GM21367 (cell line): ENCODE measurements around the gene GYG1.

Experiments
- ATAC-seq: cut with Tn5 transposase; IDR thresholded peaks from one replicate; pipeline ENCODE4 v1.9.1; 2021; ENCODE audit not compliant: unreplicated experiment

The GYG1 gene

DNA sequence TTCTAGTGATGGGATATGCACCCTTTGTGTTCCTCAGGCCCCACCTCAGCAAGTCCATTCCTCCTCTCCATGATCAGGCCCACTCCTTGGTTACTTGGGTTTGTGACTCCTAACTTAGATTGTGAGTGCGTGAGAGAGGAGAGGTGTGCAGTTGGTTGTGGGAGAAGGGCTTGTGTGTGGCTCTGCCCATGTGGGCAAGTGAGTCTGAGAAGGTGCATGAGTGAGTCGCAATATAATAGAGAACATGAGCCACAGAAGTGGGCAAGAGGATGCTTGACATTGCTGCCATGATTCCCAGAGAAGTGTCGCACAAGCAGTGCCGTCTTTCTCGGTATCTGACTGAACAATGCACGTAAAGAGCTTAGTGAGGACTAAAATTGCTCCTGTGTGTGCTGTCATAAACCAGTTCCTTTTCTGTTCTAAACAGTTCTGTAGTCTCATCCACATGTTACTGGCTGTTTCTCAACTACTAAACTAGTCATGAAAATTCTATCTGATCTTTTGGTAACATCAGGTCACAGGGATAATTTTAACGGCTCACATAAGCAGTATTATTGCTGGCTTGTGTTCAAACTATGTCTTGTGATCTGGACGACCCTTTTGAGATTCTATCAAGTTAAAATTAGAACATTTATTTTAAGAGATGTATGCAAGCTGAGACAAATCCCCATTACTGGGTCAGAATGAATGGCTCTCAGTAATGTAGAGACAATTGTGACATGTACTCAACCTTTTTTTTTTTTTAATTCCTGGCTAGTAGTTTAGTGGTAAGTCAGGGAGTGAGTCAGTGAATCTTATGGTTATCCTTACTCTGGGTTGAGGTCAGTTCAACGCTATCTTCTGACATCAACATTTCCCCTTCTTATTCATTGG lies 25.6 kb downstream of the GYG1 start:
- ATAC-seq, result no peak

DNA sequence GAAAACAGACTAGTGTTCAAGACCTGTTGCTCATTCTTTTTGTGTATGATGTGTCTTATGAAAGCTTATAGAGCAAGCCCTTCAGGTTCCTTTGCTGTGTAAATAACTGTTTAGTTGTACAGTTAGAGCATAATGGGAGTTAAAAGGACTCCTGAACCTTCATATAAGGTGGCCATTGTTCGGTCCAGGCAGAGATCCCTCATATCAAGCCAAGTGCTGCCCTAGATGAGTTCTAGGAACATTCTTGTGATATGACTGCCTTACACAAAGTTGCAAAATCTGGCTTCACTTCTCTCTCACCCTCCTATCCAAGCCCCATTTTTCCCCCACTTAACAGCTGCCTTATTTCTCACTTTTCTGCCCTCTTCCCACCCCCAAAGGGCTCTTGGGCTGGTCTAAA lies 26.9 kb downstream of the GYG1 start:
- ATAC-seq, result no peak

DNA sequence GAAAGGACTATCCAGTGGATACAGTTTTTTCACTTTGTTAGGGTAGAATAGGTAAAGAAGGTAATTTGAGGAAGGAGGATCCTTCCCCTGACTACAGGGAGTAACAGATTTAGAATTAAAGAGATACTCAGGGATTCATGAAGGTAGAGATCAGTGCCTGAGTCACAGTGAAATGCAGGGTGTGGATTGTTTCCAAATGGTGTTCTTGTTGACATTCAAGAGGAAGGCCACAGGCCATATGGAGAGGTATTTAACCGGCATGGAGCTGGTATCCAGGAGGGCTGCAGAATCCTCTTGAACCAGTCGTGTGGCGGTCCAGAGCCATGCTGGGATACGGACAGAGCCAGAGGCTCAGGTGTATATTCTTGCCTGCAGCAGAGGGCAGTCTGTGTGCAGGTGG lies 28.2 kb downstream of the GYG1 start:
- no peak for ATAC-seq

DNA sequence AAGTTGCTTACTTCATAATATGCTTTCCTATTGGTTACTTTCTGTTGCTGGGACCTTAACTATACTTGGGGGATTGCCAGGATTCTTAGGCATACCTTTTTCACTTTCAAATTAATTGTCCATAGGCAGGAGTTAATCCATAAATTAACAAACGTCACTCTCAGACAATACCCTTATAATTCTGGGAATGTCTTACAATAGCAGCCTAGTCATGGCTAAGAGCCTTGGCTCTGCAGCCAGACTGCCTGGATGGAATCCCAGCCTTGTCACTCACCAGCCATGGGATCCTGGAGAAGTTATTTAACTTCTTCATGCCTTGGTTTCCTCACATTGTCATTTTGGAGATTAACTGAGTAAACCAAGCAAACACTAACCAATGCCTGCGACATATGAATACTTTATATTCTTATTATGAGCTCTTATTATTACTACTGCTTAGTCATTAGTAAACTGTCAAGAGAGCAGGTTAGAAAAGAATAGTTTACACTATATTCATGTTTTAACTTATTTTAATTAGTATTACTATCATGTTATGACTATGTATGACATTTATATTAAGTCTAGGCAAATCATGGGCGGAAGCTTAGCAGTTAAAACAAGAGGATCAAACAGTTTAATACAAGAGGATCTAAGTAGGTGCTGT lies 29.0 kb downstream of the GYG1 start:
- no peak for ATAC-seq

DNA sequence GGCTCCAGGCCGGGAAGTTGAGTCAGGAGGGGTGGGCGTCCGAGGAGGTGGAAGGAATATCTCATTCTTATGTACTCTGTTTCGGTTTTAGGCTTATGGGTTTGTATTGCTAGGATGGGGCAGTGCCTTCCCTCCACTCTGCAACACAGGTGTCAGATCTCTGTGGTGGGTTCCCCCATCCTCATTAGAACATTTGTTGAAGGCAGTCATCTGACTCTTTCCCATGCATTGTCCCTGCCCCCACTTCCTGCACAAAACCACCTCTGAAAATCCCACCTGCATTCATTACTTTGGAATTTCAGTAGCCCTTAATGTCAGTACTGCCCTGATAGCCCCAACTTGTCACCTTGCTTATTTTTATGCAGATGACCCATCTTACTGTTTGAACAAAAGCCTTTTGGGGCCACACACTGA lies 29.5 kb downstream of the GYG1 start:
- no peak for ATAC-seq

DNA sequence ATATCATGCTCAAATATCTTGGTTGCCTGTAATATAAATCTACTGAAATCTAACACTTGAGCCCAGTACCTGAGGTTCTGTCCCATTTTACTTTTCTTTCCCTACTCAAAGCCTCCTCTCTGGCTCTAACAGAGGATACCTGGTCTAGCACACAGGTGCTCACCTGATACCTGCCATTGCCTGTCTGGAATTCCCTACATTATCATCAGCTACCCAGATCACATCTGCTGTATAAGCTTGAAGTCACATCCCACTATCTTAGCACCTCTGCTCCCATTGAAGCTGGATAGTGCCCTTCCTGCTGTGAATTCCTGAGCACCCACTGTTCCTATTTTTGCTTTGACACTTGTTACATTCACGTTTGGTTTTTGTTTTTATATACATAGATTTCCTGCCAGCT lies 30.5 kb downstream of the GYG1 start:
- no peak for ATAC-seq

DNA sequence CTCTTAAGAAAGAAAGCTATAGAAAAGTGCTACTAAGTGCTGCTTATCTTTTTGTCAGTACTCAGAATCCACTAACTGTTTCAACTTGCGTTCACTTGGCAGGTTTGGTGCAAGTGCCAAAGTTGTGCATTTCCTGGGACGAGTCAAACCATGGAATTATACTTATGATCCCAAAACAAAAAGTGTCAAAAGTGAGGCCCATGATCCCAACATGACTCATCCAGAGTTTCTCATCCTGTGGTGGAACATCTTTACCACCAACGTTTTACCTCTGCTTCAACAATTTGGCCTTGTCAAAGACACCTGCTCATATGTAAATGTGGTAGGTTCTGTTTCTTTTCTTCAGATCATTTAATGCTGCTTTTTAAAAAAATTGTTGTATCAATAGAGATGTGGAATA lies 32.6 kb downstream of the GYG1 start:
- no peak for ATAC-seq

DNA sequence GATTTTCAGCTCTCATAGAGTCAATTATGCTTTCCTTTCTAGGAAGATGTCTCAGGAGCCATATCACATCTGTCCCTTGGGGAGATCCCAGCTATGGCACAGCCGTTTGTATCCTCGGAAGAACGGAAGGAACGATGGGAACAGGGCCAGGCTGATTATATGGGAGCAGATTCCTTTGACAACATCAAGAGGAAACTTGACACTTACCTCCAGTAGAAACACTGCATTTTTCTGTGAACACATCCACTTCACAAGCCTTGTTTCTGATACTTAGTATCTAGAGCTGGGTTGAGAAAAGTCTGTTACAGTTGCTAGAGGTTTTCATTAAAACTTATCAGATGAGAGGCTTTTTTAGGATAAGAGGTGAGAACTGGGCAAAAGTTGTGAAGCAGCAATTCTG lies 35.4 kb downstream of the GYG1 start:
- no peak for ATAC-seq

DNA sequence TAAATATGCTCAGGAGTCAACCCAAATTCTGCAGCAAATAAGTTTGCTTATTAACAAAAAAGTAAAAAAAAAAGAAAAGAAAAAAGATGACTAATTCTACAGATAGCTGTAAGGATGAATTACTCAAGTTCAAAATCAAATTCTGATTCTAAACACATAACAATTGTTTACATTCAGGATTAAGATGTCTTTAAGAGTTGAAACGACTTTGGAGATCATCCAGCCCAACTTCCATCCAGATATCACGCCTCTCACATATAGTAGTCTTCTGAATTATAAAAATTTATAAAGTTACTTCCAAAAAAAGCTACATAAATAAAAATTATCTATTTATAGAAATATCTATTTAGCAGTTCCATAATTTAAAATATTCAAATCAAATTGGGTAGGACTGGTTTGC lies 39.8 kb downstream of the GYG1 start:
- no peak for ATAC-seq

DNA sequence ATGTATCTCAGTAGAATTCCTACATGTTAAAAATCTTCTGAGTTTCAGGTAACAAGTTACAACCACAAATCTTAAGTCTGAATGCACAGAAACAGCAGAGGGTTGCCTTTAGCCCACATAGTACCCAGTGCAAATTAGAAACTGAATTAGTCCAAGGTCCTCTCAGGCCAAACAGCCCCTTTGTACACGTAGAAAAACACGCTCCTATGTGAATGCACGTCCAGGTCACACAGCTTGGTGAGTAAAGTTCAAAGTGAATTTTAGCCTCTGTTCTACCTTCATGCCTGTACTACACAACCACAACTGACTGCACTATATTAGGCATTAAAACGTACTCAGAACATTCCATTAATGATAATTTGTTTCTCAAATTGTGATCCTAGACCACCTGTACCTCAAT lies 46.3 kb downstream of the GYG1 start:
- no peak for ATAC-seq

DNA sequence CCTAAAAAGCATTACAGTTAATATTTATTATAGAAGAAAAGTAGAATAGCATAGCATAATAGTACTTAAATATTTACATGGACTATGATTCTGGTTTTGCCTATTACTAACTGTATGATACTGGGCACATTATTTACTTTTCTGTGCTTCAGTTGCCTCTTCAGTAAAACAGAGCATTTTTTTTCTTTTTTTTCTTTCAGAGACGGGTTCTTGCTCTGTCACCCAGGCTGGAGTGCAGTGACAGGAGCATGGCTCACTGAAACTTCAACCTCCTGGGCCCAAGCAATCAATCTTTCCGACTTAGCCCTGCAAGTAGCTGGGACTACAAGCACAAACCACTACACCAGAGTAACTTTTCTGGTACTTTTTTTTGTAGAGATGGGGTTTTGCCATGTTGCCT lies 47.0 kb downstream of the GYG1 start:
- ATAC-seq, result no peak

DNA sequence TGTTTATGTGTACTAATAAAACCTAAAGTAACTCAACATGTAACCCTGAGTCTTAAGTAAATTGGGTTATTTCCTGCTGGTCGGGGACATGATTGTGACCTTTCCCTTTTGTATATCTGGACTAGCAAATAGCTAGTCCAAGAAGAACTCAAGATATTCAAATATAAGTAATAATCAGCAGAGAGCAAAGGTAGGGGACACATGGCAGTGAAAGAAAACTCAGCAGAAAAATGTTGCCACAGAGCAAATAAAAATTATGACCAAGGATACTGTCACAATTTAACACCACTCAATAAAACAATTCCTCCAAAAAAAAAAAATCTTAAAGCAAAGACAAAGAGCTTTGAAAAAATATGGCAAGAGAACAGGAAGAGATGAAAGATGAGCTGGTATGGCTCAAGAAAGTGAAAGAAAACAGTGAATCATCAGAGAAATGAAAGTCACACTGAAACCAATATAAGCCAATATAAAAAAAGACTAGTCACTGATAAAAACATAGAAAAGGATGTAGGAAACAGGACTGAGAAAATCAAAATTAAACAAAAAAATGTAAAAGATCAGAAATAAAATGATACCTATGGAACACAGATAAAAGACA lies 51.5 kb downstream of the GYG1 start:
- peak; percentile 90 for ATAC-seq

DNA sequence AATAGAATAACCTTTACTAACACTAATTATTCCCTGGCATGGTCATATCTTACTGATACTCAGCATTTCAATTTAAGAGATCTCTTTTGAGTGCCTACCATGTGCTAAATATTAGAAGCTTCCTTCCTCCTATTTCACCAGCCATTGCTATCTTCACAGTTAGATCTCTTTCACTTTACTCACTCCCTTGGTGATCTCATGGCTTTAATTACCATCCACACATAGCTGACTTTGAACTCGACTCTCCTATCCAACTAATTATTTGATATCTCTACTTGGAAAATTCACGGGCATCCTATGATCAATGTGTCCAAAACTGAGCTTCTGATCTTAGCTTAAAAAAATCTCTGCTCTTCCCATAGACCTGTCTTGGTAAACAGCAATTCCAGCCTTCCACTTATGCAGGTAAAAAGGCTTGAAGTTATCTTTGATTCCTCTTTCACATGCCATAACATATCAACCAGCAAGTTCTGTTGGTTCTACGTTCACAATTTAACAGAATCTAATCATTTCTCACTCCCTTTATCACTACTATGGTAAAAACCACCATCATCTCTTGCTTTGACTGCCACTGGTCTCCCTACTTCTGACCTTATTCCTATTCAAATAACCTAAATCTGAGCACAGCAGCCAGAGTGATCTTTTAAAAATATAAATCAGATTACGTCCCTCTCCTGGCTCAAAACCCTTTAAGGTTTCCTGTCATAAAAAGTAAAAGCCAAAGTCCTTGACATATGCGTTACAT lies 53.2 kb downstream of the GYG1 start:
- ATAC-seq, result no peak

DNA sequence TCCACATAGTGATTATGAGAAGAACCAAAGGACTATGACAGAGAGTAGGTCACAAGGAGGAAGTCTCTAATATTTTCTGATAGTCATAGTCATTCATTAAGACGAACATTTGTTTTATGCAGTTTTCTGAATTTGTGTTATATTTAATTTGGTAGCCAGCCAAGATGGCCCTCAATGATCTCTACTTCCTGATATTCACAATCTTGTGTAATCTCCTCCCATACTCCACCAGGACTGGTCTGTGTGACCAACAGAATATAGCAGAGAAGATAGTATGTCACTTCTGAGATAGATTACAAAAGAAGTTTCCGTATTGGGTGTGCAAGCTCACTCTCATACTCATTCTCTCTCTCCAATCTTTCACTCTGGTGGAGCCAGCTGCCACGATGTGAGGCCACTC lies 64.2 kb downstream of the GYG1 start:
- no peak for ATAC-seq

DNA sequence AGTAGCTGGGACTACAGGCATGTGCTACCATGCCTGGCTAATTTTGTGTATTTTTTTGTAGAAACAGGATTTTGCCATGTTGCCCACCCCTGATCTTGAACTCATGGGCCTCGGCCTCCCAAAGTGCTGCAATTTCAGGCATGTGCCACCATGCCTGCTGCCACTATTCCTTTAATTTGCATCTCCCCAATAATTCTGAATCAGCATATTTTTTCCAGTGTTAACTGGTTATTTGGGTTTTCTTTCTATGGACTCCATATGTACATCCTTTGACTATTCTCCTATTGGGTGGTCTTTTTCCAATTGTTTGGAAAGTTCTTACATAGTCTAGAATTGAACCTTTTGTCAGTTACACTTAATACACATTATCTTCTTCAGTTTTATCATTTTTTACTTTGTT lies 66.9 kb downstream of the GYG1 start:
- ATAC-seq, result no peak

DNA sequence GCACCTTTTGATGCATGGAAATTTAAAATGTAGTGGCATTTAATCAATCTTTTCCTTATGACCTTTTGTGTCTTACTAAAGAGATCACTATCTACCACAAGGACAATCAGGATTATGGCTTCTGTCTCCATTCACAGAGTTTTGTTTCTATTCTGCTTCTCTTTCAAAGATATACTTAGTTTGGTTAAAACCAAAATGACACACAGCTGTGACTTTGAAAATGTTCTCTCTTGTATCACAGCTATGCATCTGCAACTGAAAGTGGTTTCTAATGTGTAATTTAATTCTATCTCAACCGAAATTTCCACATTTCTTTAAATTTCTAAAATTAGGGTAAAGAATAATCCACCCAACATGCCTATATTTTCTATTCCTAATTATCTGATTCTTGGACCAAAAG lies 67.3 kb downstream of the GYG1 start:
- ATAC-seq, result peak; percentile 71

DNA sequence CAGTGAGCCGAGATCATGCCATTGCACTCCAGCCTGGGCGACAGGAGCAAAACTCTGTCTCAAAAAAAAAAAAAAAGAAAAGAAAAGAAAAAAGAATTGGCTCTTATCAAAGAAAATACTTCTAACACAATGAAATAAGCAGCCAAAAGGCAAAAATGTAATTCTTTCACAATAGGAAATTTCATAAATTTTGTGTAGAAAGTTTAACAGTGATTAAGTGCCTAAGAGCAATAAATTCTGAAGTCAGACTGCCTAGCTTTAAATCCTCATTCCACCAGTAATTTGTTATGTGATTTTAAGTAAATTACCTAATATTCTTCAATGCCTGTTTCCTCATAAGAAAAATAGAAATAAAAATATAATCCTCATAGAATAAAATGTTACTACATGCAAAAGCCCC lies 70.4 kb downstream of the GYG1 start:
- ATAC-seq, result no peak

DNA sequence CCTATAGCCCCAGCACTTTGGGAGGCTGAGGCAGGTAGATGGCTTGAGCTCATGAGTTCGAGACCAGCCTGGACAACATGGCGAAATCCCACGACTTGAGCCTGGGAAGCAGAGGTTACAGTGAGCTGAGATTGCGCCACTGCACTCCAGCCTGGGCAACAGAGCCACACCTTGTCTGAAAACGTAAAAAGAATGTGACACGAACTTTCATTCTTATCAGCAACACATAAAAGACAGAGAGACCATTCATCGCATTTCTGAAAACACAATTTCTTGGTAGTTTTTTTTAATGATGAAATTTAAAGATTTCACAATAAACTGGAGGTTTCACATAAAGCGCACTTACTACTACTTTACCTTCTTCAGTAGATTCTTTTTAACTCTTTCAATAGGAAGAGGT lies 76.5 kb downstream of the GYG1 start:
- ATAC-seq, result no peak
